RWPE2 (cell line): ENCODE measurements around the gene PDE4B.

ENCODE experiments used
- ATAC-seq: fragments of 200-7000 bp; cut with Tn5 transposase; 3 replicates; pipeline ENCODE4 v1.9.1; 2021; ENCODE audit warnings: low read depth
- DNase-seq: peaks from one replicate; pipeline ENCODE4 v3.0.0-alpha.2; 2020; ENCODE audit warnings: low spot score
- H3K27ac ChIP-seq: fragments of 450-650 bp; 2 replicates; pipeline ENCODE4 v1.5.1; 2017; ENCODE audit warnings: mild to moderate bottlenecking; ENCODE audit not compliant: poor library complexity, severe bottlenecking
- H3K27me3 ChIP-seq: fragments of 250-450 bp; sonication (Bioruptor Pico); 2 replicates; pipeline ENCODE4 v1.5.1; 2021; ENCODE audit warnings: mild to moderate bottlenecking, moderate library complexity; ENCODE audit not compliant: insufficient read depth, poor library complexity, severe bottlenecking
- H3K36me3 ChIP-seq: fragments of 250-450 bp; sonication (Bioruptor Pico); 2 replicates; pipeline ENCODE4 v1.5.1; 2020; ENCODE audit warnings: low read depth, mild to moderate bottlenecking, moderate library complexity
- H3K4me1 ChIP-seq: fragments of 250-450 bp; sonication (Bioruptor Pico); 2 replicates; pipeline ENCODE4 v1.5.1; 2021; ENCODE audit warnings: mild to moderate bottlenecking, moderate library complexity; ENCODE audit not compliant: insufficient read depth, poor library complexity, severe bottlenecking
- H3K4me3 ChIP-seq: fragments of 250-450 bp; sonication (Bioruptor Pico); 2 replicates; pipeline ENCODE4 v1.5.1; 2021; ENCODE audit warnings: mild to moderate bottlenecking, moderate library complexity; ENCODE audit not compliant: severe bottlenecking
- H3K9me3 ChIP-seq: fragments of 250-450 bp; sonication (Bioruptor Pico); 2 replicates; pipeline ENCODE4 v1.5.1; 2021; ENCODE audit warnings: mild to moderate bottlenecking, moderate library complexity; ENCODE audit not compliant: severe bottlenecking
- CTCF ChIP-seq: fragments of 450-650 bp; IDR thresholded peaks from one replicate; pipeline ENCODE4 v1.5.1; 2017; ENCODE audit warnings: mild to moderate bottlenecking, moderate library complexity; ENCODE audit not compliant: poor library complexity, severe bottlenecking

The PDE4B gene

GRCh38 chr1:65894738-65895605, 102.3 kb downstream of the PDE4B start:
- no peak for ATAC-seq

GRCh38 chr1:65896721-65897120, 104.0 kb downstream of the PDE4B start:
- Histone ChIP-seq H3K27me3 (no peaks in the 10 kb centered on the region), H3K36me3 (no peaks in the 10 kb centered on the region), H3K4me1 (no peaks in the 10 kb centered on the region), H3K27ac (no peak overlapping the region), H3K9me3 (no peaks in the 10 kb centered on the region), H3K4me3 (no peak overlapping the region)
- DNase-seq = no peak
- no peak for ATAC-seq
- no peak for TF ChIP-seq CTCF

More at GRCh38 chr1:65894738-65895605, 102.3 kb downstream of the PDE4B start:
- Histone ChIP-seq H3K4me1 (no peaks in the 10 kb centered on the region), H3K9me3 (no peaks in the 10 kb centered on the region), H3K4me3 (no peak overlapping the region), H3K36me3 (no peaks in the 10 kb centered on the region), H3K27ac (no peak overlapping the region), H3K27me3 (no peaks in the 10 kb centered on the region)
- no peak for TF ChIP-seq CTCF
- no peak for DNase-seq

- no peaks in the 10 kb centered on the region for H3K27me3 ChIP-seq
- TF ChIP-seq CTCF = no peak
- no peak overlapping the region for H3K27ac ChIP-seq
- H3K9me3 ChIP-seq = no peaks in the 10 kb centered on the region
- H3K4me3 ChIP-seq = no peak overlapping the region
- H3K36me3 ChIP-seq = no peaks in the 10 kb centered on the region
- no peaks in the 10 kb centered on the region for H3K4me1 ChIP-seq
- no peak for DNase-seq
- ATAC-seq = no peak
Measured at GRCh38 chr1:65897485-65897884, 104.8 kb downstream of the PDE4B start.

GRCh38 chr1:65904681-65905083, 112.0 kb downstream of the PDE4B start:
- TF ChIP-seq CTCF = no peak
- DNase-seq (no peak), ATAC-seq (no peak)
- Histone ChIP-seq H3K36me3 (no peaks in the 10 kb centered on the region), H3K4me1 (no peaks in the 10 kb centered on the region), H3K27me3 (peaks cover 6% of the 10 kb centered on the region), H3K4me3 (no peak overlapping the region), H3K9me3 (no peaks in the 10 kb centered on the region), H3K27ac (no peak overlapping the region)

GRCh38 chr1:65910432-65910831, 117.7 kb downstream of the PDE4B start:
- H3K9me3 ChIP-seq = no peaks in the 10 kb centered on the region
- H3K27me3 ChIP-seq = peaks cover 6% of the 10 kb centered on the region
- no peak overlapping the region for H3K27ac ChIP-seq
- H3K4me3 ChIP-seq = no peak overlapping the region
- TF ChIP-seq CTCF = no peak
- no peaks in the 10 kb centered on the region for H3K4me1 ChIP-seq
- H3K36me3 ChIP-seq = no peaks in the 10 kb centered on the region
- no peak for DNase-seq
- no peak for ATAC-seq
